ENCODE data around the gene LHPP. TPM values are rescaled to one million over a fixed set of nuclear protein-coding genes. Genes with fewer than 3 reads are reported as not detected.
A peak's percentile ranks its signal among the peaks of the same experiment; 100 is the strongest.

Gene LHPP
- total and polyA plus RNA-seq, 10 donors = 16.8 to 36.8 (median 23.5) TPM

- peak; percentile 54 for DNase-seq
- Histone ChIP-seq H3K27me3 (replicated peaks in 1 of 7) (no peaks in the 10 kb centered on the region), H3K27ac (no peak overlapping the region), H3K9me3 (no peaks in the 10 kb centered on the region), H3K4me1 (peaks cover 14 to 36% (median 21%) of the 10 kb centered on the region in 6 donors), H3K4me3 (no peak overlapping the region), H3K36me3 (peaks cover 0 to 18% (median 0%) of the 10 kb centered on the region in 6 donors)
- intact Hi-C loops (cut with DNase I; ENCODE audit: low total_unique reads) = no loop called here
- TF ChIP-seq POLR2AphosphoS5 (IDR thresholded peaks at IDR 0.05) (no peak), POLR2A (IDR thresholded peaks at IDR 0.05) (no peak)
- TF ChIP-seq, protein P1, sequence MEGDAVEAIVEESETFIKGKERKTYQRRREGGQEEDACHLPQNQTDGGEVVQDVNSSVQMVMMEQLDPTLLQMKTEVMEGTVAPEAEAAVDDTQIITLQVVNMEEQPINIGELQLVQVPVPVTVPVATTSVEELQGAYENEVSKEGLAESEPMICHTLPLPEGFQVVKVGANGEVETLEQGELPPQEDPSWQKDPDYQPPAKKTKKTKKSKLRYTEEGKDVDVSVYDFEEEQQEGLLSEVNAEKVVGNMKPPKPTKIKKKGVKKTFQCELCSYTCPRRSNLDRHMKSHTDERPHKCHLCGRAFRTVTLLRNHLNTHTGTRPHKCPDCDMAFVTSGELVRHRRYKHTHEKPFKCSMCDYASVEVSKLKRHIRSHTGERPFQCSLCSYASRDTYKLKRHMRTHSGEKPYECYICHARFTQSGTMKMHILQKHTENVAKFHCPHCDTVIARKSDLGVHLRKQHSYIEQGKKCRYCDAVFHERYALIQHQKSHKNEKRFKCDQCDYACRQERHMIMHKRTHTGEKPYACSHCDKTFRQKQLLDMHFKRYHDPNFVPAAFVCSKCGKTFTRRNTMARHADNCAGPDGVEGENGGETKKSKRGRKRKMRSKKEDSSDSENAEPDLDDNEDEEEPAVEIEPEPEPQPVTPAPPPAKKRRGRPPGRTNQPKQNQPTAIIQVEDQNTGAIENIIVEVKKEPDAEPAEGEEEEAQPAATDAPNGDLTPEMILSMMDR (IDR thresholded peaks at IDR 0.05 in 8 of 11, conservative IDR thresholded peaks at IDR 0.05 in 3 of 11) = no peak
- WGBS, 5 donors = 69 to 86% (median 75%) methylated on average over 19 to 20 of the region's 20 CpGs
These were observed 59.2 kb downstream of the LHPP start for GRCh38 chr10:124520558-124521428.

- 80 to 86% (median 83%) methylated on average over 9 to 13 of the region's 13 CpGs for WGBS, 5 donors
These were observed 59.8 kb downstream of the LHPP start for GRCh38 chr10:124521429-124521871.

DNA sequence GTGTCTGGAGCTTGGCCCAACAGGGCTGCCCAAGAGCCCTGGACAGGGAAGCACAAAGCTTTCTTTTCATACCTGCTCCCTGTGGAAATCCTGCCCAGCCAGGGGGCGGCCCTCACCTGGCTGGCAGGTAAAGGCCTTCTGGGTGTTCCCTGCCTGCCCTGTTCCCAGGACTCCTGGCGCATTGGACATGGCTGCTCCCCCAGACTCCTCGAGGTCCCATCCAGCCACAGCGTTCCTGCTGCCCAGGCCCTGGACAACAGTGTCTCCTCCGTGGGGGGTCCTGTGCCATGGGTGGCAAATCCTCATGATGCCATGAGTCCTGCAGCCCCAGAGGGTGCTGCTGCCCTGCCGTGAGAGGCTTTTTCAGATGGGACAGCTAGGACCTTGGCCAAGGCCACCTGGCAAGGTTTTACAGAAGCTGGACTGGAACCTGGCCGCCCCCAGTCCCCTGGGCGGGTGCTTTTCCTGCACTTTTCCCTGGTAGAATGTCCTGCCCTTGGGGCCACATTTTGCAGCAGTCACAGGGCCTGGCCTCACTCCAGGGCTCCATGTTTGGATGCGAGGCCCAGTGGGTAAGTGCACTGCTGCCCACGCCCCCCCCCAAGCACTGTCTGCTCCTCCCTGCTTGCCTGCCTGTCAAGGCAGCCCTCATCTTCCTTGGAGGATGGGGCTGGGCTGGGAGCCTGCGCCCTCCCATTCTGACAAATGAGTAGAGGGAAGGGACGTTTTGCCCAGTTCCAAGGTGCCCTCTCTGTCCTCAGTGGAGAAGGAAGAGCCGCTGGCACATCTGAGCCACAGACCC lies 60.7 kb downstream of the LHPP start:
- Histone ChIP-seq H3K27ac (peak overlapping the region in 5 of 8 donors; percentile 56 to 81 (median 61)), H3K36me3 (peaks cover 0 to 14% (median 0%) of the 10 kb centered on the region in 6 donors), H3K9me3 (no peaks in the 10 kb centered on the region), H3K27me3 (replicated peaks in 1 of 7) (no peaks in the 10 kb centered on the region), H3K4me1 (peaks cover 14 to 36% (median 21%) of the 10 kb centered on the region in 6 donors), H3K4me3 (no peak overlapping the region)
- no peak for TF ChIP-seq POLR2AphosphoS5 (IDR thresholded peaks at IDR 0.05)
- TF ChIP-seq, protein P1 (IDR thresholded peaks at IDR 0.05 in 8 of 11, conservative IDR thresholded peaks at IDR 0.05 in 3 of 11) = no peak
- TF ChIP-seq POLR2A (IDR thresholded peaks at IDR 0.05) = no peak
- intact Hi-C loops (cut with DNase I; ENCODE audit: low total_unique reads) = no loop called here
- peak; percentile 66 for DNase-seq
- WGBS, 5 donors = 73 to 88% (median 86%) methylated on average over 9 to 13 of the region's 13 CpGs

More at GRCh38 chr10:124521429-124521871, 59.8 kb downstream of the LHPP start:
- intact Hi-C loops (cut with DNase I; ENCODE audit: low total_unique reads) = no loop called here
- no peaks in the 10 kb centered on the region for H3K9me3 ChIP-seq
- peaks cover 14 to 36% (median 21%) of the 10 kb centered on the region in 6 donors for H3K4me1 ChIP-seq
- H3K4me3 ChIP-seq = no peak overlapping the region
- no peaks in the 10 kb centered on the region for H3K27me3 ChIP-seq (replicated peaks in 1 of 7)
- DNase-seq = peak; percentile 72
- TF ChIP-seq POLR2AphosphoS5 (IDR thresholded peaks at IDR 0.05) = peak in 2 of 3 donors; percentile 22 to 24
- TF ChIP-seq POLR2A (IDR thresholded peaks at IDR 0.05) = no peak
- H3K27ac ChIP-seq = no peak overlapping the region
- peaks cover 0 to 18% (median 0%) of the 10 kb centered on the region in 6 donors for H3K36me3 ChIP-seq

GRCh38 chr10:124522933-124523871 lies 61.6 kb downstream of the LHPP start:
- Histone ChIP-seq H3K9me3 (no peaks in the 10 kb centered on the region), H3K27ac (peak overlapping the region; percentile 8 to 81 (median 57)), H3K27me3 (replicated peaks in 1 of 7) (no peaks in the 10 kb centered on the region), H3K4me3 (peak overlapping the region in 4 of 8 donors; percentile 14 to 54 (median 22)), H3K4me1 (peaks cover 14 to 36% (median 21%) of the 10 kb centered on the region in 6 donors), H3K36me3 (peaks cover 0 to 5% (median 0%) of the 10 kb centered on the region in 6 donors)
- TF ChIP-seq POLR2AphosphoS5 (IDR thresholded peaks at IDR 0.05) = peak; percentile 61 to 78 (median 68)
- TF ChIP-seq POLR2A (IDR thresholded peaks at IDR 0.05) = no peak
- intact Hi-C loops (cut with DNase I; ENCODE audit: low total_unique reads) = no loop called here
- DNase-seq = peak; percentile 80
- 42 to 54% (median 49%) methylated on average over 26 to 31 of the region's 31 CpGs for WGBS, 5 donors

Data from spleen (tissue), 11 donors.